ENCODE results near the gene PLEKHG2.

Gene PLEKHG2

GRCh38 chr19:39380521-39381502 lies 31.7 kb upstream of the PLEKHG2 start:
- H3K4me3 ChIP-seq (ENCODE audit: low read depth, low read length) = no peak overlapping the region
- no peak for TF ChIP-seq CTCF (IDR thresholded peaks at IDR 0.05; ENCODE audit: low read depth, low read length)

GRCh38 chr19:39381910-39382611 lies 30.4 kb upstream of the PLEKHG2 start:
- TF ChIP-seq CTCF (IDR thresholded peaks at IDR 0.05; ENCODE audit: low read depth, low read length) = no peak
- no peak overlapping the region for H3K4me3 ChIP-seq (ENCODE audit: low read depth, low read length)

GRCh38 chr19:39382991-39383828 lies 29.3 kb upstream of the PLEKHG2 start:
- no peak overlapping the region for H3K4me3 ChIP-seq (ENCODE audit: low read depth, low read length)
- no peak for TF ChIP-seq CTCF (IDR thresholded peaks at IDR 0.05; ENCODE audit: low read depth, low read length)

GRCh38 chr19:39384839-39385568 lies 27.5 kb upstream of the PLEKHG2 start:
- TF ChIP-seq CTCF (IDR thresholded peaks at IDR 0.05; ENCODE audit: low read depth, low read length) = no peak
- H3K4me3 ChIP-seq (ENCODE audit: low read depth, low read length) = no peak overlapping the region

- H3K4me3 ChIP-seq (ENCODE audit: low read depth, low read length) = no peak overlapping the region
- TF ChIP-seq CTCF (IDR thresholded peaks at IDR 0.05; ENCODE audit: low read depth, low read length) = no peak
Measured at GRCh38 chr19:39385629-39386411, 26.6 kb upstream of the PLEKHG2 start.

- TF ChIP-seq CTCF (IDR thresholded peaks at IDR 0.05; ENCODE audit: low read depth, low read length) = no peak
- no peak overlapping the region for H3K4me3 ChIP-seq (ENCODE audit: low read depth, low read length)
Measured at GRCh38 chr19:39386557-39386956, 25.9 kb upstream of the PLEKHG2 start.

Data from WI38 (cell line).